NCI-H748 treated with DMSO at 0.1 percent for 48 hours (cell line): ENCODE results near the gene VPS18.

ENCODE experiments used
- DNase-seq: peaks from one replicate; lab custom pipeline; 2025; lab: John Stamatoyannopoulos, UW

VPS18 gene

DNA sequence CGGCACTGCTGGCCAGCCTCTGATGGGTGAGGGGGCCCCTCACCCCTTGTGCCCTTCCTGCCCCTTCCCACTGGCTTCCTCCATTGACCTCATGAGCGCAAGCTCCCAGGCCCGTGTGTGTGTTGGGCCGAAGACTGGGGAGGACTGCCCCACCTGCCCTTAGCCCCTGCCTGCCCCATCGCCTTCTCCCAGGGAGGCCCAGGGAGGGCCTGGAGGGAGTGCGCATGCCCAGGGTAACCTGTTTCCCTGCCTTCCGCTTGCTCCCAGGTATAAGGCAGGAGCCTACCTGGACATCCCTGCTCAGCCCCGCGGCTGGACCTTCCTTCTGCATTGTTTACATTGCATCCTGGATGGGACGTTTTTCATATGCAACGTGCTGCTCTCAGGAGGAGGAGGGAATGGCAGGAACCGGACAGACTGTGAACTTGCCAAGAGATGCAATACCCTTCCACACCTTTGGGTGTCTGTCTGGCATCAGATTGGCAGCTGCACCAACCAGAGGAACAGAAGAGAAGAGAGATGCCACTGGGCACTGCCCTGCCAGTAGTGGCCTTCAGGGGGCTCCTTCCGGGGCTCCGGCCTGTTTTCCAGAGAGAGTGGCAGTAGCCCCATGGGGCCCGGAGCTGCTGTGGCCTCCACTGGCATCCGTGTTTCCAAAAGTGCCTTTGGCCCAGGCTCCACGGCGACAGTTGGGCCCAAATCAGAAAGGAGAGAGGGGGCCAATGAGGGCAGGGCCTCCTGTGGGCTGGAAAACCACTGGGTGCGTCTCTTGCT is 43.7 kb downstream of the VPS18 start:
- DNase-seq: no peak

DNA sequence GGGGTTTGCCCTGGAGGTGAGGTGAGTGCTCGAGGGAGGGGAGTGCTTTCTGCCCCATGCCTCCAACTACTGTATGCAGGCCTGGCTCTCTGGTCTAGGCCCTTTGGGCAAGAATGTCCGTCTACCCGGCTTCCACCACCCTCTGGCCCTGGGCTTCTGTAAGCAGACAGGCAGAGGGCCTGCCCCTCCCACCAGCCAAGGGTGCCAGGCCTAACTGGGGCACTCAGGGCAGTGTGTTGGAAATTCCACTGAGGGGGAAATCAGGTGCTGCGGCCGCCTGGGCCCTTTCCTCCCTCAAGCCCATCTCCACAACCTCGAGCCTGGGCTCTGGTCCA is 44.3 kb downstream of the VPS18 start:
- no peak for DNase-seq

DNA sequence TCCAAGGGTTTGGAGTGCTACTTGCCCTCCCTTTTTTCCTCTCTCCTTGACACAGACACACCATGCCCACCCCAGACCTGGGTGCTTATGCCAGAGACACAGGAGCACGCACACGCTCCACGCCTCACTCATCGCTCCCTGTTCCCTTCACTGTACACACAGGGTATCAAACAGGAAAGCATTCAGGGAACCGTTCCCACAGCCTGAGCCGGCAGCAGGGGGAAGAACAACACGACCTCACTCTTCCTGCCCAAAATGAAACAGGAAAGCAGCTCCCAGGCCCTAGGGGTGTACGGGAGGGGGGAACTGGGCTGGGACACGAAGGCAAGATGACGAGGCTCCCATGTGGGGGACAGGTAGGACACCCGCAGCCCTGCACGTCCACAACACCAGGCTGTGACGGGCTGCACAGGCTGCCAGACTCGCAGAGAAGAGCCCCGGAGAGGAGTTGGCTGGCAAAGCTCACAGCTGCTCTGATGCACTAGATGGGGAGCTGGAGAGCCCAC is 46.1 kb downstream of the VPS18 start:
- no peak for DNase-seq

DNA sequence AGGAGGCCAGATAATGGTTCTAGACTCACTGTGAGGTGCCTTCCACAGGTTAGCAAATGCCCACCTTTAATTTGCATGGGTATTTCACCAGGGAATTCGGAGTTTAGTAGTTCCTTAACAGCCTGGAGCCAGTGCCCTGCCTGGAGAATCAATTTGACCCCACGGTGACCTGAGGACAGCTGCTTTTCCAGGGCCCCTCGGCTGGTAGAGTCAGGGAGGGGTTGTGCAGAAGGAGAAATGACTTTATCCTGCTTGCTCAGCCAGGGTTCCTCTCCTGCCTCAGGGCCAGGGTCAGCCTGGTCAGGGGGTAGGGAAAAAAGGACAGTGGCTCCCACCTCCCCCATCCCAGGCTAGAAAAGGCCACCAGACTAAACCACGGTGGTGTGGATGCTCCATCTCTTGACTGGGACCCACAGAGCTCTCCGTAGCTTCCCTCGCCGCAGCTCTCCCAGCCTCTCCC is 46.8 kb downstream of the VPS18 start:
- no peak for DNase-seq

DNA sequence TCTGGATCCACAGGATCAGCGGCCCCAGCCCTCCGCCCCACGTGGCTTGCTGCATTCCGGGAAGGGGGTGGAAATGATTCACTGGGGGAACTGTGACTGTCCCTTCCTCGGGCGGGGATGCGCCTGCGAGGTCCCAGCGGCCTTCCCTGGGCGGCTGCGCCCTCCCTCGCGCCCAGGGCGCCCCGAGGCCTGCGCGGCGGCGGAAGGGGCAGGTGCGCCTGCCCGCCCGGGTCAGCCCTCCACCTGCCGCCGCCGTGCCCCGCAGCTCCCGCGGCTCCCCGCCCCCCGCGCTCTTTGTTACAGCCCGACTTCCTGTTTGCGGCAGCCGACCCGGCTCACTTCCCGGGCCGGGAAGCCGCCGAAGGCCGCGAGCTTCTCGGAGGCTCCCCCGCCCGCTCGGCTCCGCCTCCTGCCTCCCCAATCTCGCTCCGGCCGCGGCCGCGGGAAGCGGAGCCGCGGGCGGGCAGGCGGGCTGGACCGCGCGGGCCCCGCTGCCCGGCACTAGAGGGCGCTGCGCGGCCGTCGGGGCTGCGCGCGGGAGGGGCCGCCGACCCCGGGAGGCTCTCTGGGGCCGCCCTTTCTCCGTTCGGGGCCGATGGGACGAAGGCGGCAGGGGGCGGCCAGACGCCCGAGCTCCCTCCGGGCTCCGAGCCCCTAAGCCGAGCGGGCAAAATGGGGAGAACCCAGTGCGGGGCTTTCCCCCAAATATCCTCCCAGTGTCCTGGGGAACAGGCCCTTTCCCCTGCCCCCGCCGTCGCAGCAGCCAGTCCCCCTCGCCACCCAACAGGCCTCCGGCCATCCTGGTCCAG is 47.5 kb downstream of the VPS18 start:
- DNase-seq: peak; percentile 46

DNA sequence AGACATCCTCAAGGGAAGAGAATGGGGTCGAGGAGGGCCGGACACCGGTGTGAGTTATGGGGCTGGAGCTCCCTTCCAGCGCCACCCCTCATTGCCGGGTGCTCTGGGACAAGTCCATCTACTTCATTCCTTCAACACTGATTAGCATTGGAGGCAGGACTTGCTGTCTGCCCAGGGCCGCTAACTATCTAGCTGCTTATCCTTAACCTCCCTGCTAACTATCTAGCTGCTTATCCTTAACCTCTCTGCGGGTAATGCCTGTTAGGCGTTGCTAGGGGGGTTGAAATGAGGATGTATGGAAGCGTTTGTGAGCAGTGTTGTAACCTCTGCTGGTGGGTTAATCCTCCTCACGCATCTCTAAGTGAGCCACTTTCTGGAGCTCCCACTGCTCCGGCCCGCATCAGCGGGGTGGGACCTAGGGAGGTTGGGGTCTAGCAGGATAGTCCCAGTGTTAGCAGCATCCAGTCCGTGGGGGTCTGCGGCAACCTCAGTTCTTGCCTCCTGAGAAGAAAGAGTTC is 48.1 kb downstream of the VPS18 start:
- DNase-seq: no peak

DNA sequence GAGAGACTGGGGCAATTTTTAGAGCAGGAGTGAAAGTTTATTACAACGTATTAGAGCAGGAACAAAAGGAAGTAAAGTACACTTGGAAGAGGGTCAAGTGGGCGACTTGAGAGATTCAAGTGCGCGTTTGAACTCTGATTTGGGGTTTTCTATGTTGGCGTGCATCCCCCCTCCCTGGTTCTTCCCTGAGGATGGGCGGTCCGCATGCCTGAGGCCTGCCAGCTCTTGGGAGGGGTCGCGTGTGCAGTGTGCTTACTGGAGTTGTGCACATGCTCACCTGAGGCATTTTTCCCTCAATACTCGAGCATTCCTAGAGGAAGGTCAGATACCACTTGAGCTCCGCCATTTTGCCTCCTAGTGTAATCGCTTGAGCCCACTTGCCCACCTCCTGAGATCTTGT is 48.6 kb downstream of the VPS18 start:
- DNase-seq: no peak

DNA sequence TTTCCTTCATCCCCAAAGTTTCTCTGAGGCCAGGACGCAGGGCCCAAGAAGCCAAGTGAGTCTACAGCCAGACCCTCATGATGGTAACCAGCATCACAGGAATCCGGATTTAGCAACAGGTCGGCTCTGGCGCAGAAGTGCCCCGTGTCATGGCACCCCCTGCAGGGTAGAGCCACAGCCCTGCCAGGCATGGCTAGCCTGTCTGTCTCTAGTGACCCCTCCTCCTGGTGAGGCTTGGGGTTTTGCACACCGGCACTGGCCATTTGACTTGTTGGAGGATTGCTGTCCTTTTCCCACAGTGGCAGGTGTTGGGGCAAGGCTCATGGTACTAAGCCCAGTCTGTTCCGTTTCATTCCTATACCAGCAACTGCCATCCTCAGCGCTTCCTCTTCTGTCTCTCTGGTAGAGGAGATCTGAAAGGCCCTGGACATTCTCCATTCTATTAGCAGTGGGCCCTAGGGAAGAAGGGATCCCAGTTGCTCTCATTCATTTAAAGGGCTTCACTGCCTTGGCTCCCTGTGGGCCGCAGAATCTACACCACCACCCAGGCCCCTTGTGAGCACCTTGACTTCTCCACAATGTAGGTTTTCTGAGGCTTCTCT is 49.6 kb downstream of the VPS18 start:
- no peak for DNase-seq

DNA sequence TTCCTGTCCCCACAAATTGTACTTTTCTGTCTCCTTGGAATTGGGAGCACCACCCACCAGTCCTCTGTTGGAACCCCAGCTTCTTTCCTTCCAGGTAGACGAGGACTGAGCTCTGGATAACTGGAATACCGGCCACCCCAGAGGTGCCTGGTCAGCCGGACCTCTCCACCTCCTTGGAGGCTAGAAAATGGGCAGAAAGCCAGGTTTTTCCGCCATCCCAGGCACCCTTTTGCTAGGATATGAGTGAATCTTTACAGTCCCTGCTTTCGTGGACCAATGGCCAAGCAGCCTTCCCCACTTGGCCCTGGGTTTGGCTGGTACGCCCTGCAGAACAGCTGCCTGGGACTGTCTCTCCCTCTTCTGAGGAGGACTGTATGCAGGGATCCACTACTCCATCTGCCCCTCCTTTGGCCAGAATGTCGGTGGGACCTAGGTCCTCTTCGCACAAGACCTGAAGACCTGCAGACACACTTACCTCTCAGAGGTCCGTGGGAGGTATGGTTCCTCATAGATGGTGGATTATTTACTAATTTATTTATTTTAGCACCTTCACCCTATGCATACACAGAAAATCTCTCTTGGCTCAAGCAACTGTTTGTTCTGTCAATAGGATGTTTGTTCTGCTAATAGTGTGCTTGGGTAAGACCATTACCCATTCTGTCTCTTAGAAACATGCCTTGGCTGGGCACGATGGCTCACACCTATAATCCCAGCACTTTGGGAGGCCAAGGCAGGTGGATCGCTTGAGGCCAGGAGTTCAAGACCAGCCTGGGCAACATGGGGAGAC is 50.5 kb downstream of the VPS18 start:
- peak; percentile 30 for DNase-seq

DNA sequence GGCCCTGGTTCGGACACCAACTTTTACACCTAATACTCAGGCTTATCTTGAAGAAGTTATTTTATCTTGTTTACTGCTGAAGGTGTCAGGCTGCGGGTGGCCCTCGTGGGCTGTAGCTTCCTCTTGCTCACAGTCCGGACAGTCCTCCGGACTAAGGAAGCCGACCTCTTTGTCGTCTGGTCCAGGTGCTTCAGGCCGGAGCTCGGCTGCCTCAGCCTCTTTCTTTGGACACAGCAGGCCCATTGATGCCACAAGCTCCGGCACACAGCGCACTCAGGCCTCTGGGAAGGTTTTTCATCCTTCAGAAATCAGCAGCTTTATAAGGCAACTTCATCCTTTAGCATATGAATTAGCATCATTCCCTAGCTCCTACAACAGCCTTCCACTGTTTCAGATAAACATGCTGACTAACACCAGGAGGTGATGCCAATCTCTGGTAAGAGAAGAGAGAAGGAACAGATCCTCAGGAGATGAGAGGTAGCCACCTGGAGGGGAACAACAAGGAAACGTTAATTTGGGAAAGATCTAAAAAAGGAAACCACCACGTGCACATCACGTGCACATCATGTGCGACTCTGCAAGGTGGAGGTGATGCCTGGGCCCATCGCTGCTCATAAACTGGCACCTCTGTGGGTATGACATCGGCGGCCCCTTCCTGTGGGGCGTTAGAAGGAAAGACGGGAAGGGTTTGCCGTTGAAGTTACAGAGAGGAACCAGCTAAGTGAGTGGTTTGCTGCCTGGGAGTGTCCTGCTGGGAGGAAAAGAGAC is 54.6 kb downstream of the VPS18 start:
- DNase-seq: no peak

DNA sequence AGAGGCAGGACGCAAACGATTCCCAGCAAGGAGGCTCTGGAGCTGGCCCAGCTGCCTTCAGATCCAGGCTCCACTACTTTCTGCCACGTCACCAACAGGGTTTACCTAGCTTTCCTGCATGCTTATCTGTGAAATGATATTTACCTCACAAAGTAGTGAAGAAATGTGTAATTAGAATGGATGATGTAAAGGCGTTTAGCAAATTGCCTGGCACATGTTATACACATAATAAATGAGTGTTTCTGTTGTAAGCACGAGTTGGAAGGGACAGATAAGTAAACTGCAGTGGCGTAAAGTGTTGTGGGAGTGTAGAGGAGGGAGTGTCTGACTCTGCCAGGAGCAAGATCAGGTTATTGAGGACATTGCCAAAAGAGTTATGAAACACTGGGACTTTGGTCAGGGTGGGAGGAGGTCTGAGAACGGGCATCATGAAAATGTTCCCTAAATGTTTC is 55.5 kb downstream of the VPS18 start:
- no peak for DNase-seq

DNA sequence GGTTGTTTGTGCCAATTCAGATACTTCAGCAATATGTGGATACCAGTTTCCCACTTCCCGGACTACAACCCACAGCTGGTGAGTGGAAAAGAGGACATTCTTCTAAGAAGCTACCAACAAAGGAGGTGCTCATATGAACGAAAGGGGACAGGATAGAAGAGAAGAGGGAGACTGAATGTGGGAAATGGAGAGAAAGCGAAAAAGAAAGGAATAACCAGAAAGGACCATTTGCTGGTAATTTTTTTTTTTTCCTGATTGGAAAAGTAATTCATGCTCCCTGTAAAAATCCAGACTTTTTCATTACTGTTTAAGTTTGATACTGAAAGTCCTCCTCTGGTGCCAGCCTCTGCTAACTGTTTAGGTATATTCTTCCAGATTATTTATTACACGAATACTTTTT is 57.5 kb downstream of the VPS18 start:
- DNase-seq: no peak

DNA sequence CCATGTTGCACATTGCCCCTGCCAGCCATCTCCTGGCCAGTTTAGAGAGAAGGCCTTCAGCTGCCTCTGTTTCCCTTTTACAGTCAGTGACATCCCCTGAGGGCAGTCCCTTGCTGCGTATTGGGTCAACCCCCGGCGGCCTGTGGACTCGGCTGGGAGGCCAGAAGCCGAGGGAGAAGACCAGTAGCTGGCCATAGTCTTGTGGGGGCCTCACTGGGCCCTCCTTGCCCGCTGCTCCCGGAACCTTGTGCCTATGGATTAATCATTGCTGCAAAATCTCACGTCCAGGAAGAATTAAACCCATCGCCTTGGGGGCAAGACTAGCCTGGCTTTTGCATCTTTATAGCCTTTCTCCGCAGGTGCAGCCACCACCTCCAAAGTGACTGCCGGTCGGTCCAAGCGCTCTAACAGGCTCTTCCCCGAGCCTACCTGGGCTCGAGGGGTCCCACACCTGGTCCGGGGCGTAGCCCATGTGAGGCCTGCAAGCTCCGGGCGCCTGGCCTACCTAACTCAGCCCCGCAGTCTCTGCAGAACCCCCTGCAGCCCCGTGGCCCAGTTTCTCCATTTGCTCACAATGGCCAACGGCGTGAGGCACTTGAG is 58.2 kb downstream of the VPS18 start:
- no peak for DNase-seq

DNA sequence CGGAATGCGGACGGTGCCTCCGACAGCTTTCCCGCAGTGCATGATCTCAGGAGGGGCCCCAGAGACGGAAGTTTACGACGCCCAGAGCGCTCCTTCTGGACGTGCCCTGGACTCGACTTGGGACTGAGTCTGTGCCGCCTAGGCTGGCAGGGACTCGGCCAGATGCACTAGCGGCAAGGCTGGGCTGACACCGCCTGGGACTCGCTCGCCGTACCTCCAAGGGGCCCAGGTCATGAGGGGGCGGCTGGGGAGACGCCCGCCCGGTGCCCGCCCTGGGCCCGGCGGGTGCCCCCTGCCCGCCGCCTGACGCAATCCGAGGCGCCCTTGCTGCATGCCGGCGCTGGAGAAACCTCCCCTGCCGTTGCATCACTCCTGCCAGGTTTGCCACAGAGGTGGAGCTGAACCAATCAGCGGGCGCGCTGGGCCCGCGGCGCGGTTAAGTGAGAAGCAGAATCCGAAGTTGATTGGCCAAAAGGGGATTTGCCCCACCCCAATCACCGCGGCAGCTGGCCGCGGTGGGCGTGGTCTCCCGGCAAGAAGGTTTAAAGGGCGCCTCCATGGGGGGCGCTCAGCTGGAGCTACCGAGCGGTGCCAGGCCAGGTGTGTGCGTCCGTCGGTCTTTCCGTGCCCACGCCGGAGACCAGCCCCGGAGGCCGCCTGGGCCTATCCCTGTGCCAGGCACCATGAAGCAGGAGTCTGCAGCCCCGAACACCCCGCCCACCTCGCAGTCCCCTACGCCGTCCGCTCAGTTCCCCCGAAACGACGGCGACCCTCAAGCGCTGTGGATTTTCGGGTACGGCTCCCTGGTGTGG is 58.9 kb downstream of the VPS18 start, which contains the start of gene CHAC1:
CHAC1 (plus strand) TSS at position 571 of the 812 bp plus-strand sequence; CDS start at position 684, 113 bp downstream.
- DNase-seq: peak; percentile 80
